Activated T-helper 1 cell treated with Interleukin-2 at 50 U/mL for 16 hours (primary cell): ENCODE measurements around the gene OR10H2.
"Not testable (repeated sequence)": the region's sequence is repeated elsewhere in the genome, so short reads cannot be mapped to it uniquely, and the experiment has no call there.

Experiments
- DNase-seq: peaks from one replicate; pipeline ENCODE4 v3.0.0-alpha.2; 2020; ENCODE audit warnings: low read depth

Gene OR10H2

DNA sequence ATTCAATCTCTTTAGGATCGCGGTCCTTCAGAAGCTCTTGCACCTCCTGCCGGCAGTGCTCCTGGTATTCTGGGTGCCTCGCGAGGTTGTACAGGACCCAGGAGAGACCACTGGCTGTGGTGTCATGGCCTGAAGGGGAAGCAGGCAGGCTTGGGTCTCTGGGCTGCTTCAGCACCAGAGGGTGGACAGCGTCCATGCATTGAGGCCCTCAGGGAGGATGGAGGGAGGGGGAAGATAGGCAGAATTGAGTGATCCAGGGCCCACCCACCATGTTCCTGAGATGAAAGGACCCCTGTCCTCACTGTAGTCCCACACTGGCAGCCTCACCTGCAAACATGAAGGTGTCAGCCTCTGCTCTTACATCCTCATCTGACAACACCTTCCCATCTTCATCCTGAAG, 41.8 kb downstream of the OR10H2 start:
- DNase-seq: no peak

DNA sequence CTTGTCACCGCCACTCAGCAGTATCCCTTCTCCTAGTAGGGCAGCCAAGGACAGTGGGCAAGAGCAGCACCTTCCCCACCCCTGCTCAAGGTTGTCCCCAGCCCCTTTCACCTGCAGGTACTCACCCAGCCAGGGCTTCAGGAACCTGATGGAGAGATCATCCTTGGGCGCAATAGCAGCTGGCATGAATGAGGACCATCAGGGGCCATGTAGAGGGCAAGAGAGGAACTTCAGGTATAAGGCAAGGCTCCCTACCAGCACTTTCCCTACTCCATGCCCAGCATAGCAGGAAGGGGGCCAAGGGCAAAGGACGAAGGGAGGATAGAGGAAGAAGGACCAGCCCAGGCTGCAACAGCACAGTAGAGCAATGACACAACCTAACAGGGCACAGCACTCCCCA, 46.3 kb downstream of the OR10H2 start:
- not testable (repeated sequence) for DNase-seq

DNA sequence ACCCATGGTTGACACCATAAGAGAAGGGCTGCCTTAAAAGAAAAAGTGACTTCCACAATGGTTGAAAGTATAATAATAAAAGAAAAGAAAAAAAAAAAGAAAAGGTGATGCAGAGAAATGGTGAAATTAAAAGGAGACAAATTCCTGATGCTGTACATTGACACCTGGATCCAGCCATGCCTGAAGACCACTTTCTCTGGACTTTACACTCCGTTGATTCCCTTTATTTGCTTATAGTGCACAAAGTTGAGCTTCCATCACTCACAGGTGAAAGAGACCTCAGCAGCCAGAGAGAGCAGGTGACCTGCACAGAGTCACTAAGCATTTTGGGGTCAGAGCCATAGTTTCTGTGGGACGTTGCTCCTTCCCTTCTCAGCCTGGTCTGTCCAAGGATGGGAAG, 47.4 kb downstream of the OR10H2 start:
- DNase-seq: no peak

DNA sequence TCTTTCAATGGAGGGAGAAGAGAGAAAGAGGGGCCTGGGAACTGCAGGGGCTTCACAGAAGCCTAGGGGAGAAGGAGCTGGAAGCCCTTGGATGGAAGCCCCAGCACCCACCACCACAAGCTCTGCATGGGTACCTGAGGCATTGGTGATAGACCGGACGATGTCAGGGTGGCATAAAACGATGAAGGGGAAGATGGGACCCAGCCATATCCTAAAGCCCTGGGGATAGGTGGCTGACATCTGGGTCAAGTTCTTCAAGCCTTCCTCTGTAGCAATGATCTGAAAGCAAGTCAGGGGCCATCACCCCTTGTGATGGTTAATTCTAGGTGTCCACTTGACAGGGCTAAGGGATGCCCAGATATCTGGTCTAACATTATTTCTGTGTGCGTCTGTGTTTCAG, 48.4 kb downstream of the OR10H2 start:
- DNase-seq: no peak

DNA sequence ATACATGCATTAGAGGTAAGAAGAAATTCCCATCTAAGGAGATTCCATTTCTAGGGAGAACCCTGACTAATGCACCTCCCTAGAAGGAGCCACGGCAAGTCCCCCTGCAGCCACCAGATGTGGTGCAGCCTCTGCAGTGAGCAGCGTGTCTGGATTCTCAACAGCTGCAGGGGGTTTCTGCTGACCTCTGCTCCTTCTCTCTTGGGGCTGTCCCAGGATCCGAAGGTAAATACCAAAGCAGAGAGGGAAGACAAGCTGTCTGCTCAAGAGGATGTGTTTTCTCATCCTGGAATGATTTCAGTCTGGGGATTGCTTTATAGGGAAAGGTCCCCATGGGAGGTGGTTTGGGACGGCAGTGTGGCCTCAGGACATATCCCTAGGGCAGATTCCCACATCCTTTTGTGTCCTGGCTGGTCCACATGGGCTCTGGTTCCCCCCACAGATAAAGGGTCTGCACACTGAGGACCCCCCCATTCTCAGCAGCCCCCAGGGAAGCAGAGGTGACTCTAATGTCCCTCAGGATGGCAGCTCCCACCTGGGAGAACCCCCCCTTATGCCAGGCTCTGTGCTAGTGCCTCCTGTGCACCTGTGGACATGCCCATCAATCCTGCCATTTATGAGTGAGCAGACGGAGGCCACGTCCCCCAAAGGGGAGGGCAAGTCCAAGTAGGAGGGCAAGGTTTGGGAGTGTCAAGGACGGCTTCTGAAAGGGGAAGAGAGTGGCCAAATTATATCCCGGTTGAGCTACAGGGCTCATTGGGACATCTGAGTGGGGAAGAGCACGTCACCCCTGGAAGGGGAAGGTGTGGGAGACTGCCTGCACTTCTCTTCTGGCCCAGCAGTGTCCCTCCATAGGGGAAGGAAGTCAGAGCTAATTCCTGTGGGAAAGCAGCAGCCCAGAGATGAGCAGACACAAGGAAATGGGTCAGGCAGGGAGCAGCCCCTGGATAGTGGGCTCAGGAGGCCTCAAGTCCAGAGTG, 49.5 kb downstream of the OR10H2 start:
- DNase-seq: no peak
